Epidermal melanocyte (primary cell): ENCODE measurements around the gene KCNJ1.

Experiments used
- DNase-seq: peaks from one replicate; pipeline ENCODE4 v3.0.0; 2011; ENCODE audit warnings: low spot score; ENCODE audit not compliant: insufficient read length

Gene KCNJ1

GRCh38 chr11:128852327-128853023 is 14.6 kb downstream of the KCNJ1 start:
- DNase-seq: no peak

- no peak for DNase-seq
Measured at GRCh38 chr11:128848815-128849455, 18.2 kb downstream of the KCNJ1 start.

- no peak for DNase-seq
Measured at GRCh38 chr11:128846985-128847384, 20.1 kb downstream of the KCNJ1 start.

- DNase-seq: no peak
Measured at GRCh38 chr11:128845334-128845780, 21.7 kb downstream of the KCNJ1 start.

GRCh38 chr11:128843198-128843785 is 23.8 kb downstream of the KCNJ1 start:
- no peak for DNase-seq

GRCh38 chr11:128841461-128842072 is 25.5 kb downstream of the KCNJ1 start:
- no peak for DNase-seq

GRCh38 chr11:128840783-128841182 is 26.3 kb downstream of the KCNJ1 start:
- DNase-seq: no peak

GRCh38 chr11:128840137-128840536 is 27.0 kb downstream of the KCNJ1 start:
- DNase-seq: no peak

- DNase-seq: no peak
Measured at GRCh38 chr11:128839081-128839480, 28.0 kb downstream of the KCNJ1 start.

GRCh38 chr11:128837627-128838026 is 29.5 kb downstream of the KCNJ1 start:
- DNase-seq: no peak

GRCh38 chr11:128835741-128836430 is 31.2 kb downstream of the KCNJ1 start:
- DNase-seq: no peak

- no peak for DNase-seq
Measured at GRCh38 chr11:128834157-128834556, 32.9 kb downstream of the KCNJ1 start.

GRCh38 chr11:128832121-128832497 is 35.0 kb downstream of the KCNJ1 start:
- DNase-seq: no peak

GRCh38 chr11:128831174-128832120 is 35.6 kb downstream of the KCNJ1 start:
- peak; percentile 42 for DNase-seq

GRCh38 chr11:128830290-128831173 is 36.6 kb downstream of the KCNJ1 start:
- DNase-seq: no peak

- no peak for DNase-seq
Measured at GRCh38 chr11:128828350-128828749, 38.7 kb downstream of the KCNJ1 start.

GRCh38 chr11:128827191-128827893 is 39.8 kb downstream of the KCNJ1 start:
- DNase-seq: no peak

GRCh38 chr11:128825050-128825784 is 41.9 kb downstream of the KCNJ1 start:
- no peak for DNase-seq
